ENCODE measurements around the gene IER2.
"Not testable (repeated sequence)": the region's sequence is repeated elsewhere in the genome, so short reads cannot be mapped to it uniquely, and the experiment has no call there.

IER2 gene

DNA sequence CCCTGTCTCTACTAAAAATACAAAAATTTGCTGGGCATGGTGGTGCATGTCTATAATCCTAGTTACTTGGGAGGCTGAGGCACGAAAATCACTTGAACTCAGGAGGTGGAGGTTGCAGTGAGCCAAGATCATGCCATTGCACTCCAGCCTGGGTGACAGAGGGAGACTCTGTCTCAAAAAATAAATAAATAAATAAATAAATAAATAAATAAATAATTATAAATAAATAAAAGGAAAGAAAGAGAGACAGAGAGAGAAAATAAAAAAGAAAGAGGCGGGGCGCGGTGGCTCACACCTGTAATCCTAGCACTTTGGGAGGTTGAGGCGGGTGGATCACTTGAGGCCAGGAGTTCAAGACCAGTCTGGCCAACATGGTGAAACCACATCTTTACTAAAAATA lies 27.4 kb downstream of the IER2 start:
- CTCF ChIA-PET: interaction anchor here (1.2 kb wide), 1 partner anchor 17 kb away, joined by 3 read pairs; no protein-coding TSS in a partner anchor
- DNase-seq, H3K27me3 Mint-ChIP-seq, H3K9me3 Mint-ChIP-seq, H3K4me3 Mint-ChIP-seq, H3K27ac Mint-ChIP-seq, H3K36me3 Mint-ChIP-seq: not testable (repeated sequence)
- H3K4me1 Mint-ChIP-seq: peaks cover 41% of the 10 kb centered on the region

DNA sequence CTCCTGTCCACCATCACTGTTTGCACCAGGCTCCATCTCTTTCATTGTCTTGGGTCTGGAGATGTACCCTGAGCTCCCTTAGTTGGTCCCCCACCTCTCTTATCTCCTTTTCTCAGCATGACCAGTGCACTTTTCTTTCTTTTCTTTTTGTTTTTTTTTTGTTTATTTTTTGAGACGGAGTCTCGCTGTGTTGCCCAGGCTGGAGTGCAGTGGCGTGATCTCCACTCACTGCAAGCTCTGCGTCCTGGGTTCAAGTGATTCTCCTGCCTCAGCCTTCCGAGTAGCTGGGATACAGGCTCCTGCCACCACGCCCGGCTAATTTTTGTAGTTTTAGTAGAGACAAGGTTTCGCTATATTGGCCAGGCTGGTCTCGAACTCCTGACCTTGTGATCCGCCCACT lies 28.1 kb downstream of the IER2 start:
- CTCF ChIA-PET: interaction anchor here (0.8 kb wide), 1 partner anchor 21 kb away, joined by 3 read pairs; no protein-coding TSS in a partner anchor
- H3K4me3 Mint-ChIP-seq, DNase-seq, H3K36me3 Mint-ChIP-seq, H3K9me3 Mint-ChIP-seq, H3K27me3 Mint-ChIP-seq: not testable (repeated sequence)
- H3K27ac Mint-ChIP-seq: peak overlapping the region; percentile 21
- H3K4me1 Mint-ChIP-seq: peaks cover 34% of the 10 kb centered on the region

DNA sequence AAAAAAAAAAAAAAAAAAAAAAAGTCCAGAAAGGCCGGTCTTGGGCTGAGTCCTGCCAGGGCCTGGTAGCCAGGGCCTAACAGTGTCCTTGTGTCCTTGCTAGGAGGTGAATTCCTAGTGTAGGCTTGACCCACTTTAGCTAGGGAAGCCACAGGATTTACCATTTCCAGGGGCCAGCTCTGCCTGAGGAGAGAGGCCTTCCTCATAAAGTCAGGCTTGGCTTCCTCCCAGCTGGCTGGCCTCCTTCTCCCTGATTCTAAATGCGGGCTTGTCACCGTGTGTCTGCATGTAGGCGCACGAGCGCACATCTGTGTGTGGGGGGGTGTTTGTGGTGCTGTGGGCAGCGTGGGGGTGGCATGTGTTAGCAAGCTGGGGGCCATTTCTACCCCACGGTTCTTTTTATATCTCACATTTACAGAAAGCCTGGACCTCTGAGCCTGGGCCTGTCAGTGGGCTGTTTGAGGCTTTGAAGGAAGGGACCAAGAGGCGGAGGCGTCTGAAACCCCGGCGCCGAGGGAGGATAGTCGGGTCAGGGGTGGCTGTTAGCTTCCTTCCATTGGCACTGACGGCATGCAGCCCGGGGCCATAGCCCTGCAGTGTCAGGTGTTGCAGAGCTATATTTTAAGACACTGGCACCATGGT lies 31.7 kb downstream of the IER2 start:
- H3K27ac Mint-ChIP-seq: peak overlapping the region; percentile 24
- peaks cover 39% of the 10 kb centered on the region for H3K4me1 Mint-ChIP-seq
- DNase-seq: no peak
- no peak overlapping the region for H3K4me3 Mint-ChIP-seq
- CTCF ChIA-PET: interaction anchor here (0.6 to 3.0 kb wide), 3 partner anchors 11 to 407 kb away, joined by 3 to 16 read pairs (median 3); no protein-coding TSS in a partner anchor
- peaks cover 1% of the 10 kb centered on the region for H3K36me3 Mint-ChIP-seq
- no peaks in the 10 kb centered on the region for H3K27me3 Mint-ChIP-seq
- H3K9me3 Mint-ChIP-seq: no peaks in the 10 kb centered on the region

DNA sequence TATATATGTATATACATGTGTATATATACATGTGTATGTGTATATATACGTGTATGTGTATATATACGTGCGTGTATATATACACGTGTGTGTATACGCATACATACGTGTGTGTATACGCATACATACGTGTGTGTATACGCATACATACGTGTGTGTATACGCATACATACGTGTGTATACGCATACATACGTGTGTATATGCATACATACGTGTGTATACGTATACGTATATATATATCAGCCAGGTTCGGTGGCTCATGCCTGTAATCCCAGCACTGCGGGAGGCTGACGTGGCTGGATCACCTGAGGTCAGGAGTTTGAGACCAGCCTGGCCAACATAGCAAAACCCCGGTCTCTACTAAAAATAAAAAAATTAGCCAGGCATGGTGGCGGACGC lies 34.7 kb downstream of the IER2 start:
- H3K4me3 Mint-ChIP-seq, H3K27me3 Mint-ChIP-seq, DNase-seq, H3K27ac Mint-ChIP-seq, H3K36me3 Mint-ChIP-seq, CTCF ChIA-PET, H3K9me3 Mint-ChIP-seq: not testable (repeated sequence)
- peaks cover 50% of the 10 kb centered on the region for H3K4me1 Mint-ChIP-seq

DNA sequence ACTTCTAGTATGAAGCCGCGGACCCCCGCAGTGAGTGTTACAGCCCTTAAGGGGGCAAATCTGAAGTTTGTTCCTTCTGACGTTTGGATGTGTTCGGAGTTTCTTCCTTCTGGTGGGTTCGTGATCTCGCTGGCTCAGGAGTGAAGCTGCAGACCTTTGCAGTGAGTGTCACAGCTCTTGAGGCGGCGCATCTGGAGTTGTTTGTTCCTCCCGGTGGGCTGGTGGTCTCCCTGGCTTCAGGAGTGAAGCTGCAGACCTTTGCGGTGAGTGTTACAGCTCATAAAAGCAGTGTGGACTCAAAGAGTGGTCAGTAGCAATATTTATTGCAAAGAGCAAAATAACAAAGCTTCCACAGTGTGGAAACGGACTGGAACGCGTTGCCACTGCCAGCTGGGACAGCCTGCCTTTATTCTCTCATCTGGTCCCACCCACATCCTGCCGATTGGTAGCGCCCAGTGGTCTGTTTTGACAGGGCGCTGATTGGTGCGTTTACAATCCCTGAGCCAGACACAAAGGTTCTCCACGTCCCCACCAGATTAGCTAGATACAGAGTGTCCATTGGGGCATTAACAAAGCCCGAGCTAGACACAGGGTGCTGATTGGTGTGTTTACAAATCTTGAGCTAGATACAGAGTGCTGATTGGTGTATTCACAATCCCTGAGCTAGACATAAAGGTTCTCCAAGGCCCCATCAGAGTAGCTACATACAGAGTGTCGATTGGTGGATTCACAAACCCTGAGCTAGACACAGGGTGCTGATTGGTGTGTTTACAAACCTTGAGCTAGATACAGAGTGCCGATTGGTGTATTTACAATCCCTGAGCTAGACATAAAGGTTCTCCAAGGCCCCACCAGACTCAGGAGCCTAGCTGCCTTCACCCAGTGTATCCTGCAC lies 35.8 kb downstream of the IER2 start:
- not testable (repeated sequence) for H3K27me3 Mint-ChIP-seq, H3K4me3 Mint-ChIP-seq, H3K36me3 Mint-ChIP-seq, H3K9me3 Mint-ChIP-seq, H3K27ac Mint-ChIP-seq, DNase-seq
- H3K4me1 Mint-ChIP-seq: peaks cover 42% of the 10 kb centered on the region
- CTCF ChIA-PET: interaction anchor here (1.3 kb wide), 1 partner anchor 9 kb away, joined by 7 read pairs; no protein-coding TSS in a partner anchor

DNA sequence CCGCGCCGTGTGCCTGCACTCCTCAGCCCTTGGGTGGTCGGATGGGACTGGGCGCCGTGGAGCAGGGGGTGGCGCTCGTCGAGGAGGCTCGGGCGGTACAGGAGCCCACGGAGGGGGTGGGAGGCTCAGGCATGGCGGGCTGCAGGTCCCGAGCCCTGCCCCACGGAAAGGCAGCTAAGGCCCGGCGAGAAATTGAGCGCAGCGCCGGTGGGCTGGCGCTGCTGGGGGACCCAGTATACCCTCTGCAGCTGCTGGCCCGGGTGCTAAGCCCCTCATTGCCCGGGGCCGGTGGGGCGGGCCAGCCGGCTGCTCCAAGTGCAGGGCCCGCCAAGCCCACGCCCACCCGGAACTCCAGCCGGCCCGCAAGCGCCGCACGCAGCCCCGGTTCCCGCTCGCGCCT lies 36.5 kb downstream of the IER2 start:
- not testable (repeated sequence) for DNase-seq, H3K27ac Mint-ChIP-seq, H3K4me3 Mint-ChIP-seq, H3K27me3 Mint-ChIP-seq, H3K9me3 Mint-ChIP-seq, H3K36me3 Mint-ChIP-seq
- H3K4me1 Mint-ChIP-seq: peaks cover 45% of the 10 kb centered on the region
- CTCF ChIA-PET: interaction anchor here (1.3 kb wide), 1 partner anchor 9 kb away, joined by 7 read pairs; no protein-coding TSS in a partner anchor

DNA sequence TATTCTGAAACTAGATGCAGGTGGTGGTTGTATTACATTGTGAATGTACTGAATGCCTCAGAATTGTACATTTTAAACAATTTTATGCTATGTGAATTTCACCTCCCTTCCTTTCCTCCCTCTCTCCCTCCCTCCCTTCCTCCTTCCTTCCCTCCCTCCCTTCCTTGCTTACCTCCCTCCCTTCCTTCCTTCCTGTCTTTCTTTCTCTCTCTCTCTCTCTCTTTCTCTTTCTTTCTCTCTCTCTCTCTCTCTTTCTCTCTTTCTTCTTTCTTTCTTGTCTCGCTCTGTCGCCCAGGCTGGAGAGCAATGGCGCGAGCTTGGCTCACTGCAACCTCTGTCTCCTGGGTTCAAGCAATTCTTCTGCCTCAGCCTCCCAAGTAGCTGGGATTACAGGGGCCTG lies 37.2 kb downstream of the IER2 start:
- CTCF ChIA-PET: no interaction called here
- H3K9me3 Mint-ChIP-seq: no peaks in the 10 kb centered on the region

DNA sequence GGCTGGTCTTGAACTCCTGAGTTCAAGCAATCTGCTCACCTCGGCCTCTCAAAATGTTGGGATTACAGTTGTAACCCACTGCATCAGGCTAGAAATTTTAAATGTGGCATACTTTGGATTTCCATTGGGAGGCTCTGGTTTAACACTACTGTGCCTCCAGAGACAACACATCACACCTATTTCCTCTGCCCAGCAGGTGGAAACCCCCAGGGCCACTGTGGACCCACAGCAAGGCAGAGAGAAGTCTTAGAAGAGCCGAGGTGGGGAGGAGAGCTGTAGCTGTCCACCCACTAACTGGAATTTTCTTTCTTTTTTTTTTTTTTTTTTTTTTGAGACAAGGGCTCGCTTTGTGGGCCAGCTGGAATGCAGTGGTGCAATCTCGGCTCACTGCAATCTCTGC lies 39.4 kb downstream of the IER2 start:
- Mint-ChIP-seq H3K4me3 (no peak overlapping the region), H3K4me1 (peaks cover 55% of the 10 kb centered on the region), H3K27ac (no peak overlapping the region), H3K27me3 (no peaks in the 10 kb centered on the region), H3K9me3 (no peaks in the 10 kb centered on the region), H3K36me3 (peaks cover 1% of the 10 kb centered on the region)
- CTCF ChIA-PET: no interaction called here
- no peak for DNase-seq

More for the DNA sequence above, 37.2 kb downstream of the IER2 start:
- Mint-ChIP-seq H3K27me3 (no peaks in the 10 kb centered on the region), H3K27ac (peak overlapping the region; percentile 34), H3K4me1 (peaks cover 42% of the 10 kb centered on the region), H3K4me3 (no peak overlapping the region), H3K36me3 (peaks cover 1% of the 10 kb centered on the region)
- DNase-seq: no peak

DNA sequence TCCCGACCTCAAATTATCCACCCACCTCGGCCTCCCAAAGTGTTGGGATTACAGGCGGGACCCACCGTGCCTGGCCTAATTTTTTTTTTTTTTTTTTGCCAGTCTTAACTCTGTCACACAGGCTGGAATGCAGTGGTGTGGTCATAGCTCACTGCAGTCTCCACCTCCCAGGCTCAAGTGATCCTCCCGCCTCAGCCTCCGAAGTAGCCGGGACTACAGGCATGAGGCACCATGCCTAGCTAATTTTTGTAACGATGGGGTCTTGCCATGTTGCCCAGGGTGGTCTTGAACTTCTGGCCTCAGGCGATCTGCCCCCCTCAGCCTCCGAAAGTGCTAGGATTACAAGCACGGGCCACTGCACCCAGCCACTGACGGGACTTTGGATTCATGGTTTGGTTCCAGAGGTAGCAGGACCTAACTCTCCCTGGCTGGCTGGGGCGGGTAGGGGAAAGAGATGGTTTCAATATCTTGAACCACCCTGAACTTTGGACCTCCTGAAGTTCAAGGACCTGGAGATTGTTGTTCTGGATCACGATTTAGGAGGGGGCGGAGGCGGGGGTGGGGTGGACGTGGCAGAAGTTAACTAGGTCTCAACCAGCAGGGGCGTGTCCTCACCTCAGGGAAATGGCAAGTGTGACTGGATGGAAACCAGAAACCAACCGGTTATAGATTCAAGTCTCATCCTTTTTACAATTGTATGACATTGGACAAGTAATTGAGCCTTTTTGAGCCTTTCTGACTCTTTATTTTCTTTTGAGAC lies 40.8 kb downstream of the IER2 start:
- Mint-ChIP-seq H3K36me3 (no peaks in the 10 kb centered on the region), H3K4me1 (peaks cover 62% of the 10 kb centered on the region), H3K4me3 (no peak overlapping the region), H3K27ac (no peak overlapping the region), H3K27me3 (no peaks in the 10 kb centered on the region), H3K9me3 (no peaks in the 10 kb centered on the region)
- no peak for DNase-seq
- CTCF ChIA-PET: no interaction called here

DNA sequence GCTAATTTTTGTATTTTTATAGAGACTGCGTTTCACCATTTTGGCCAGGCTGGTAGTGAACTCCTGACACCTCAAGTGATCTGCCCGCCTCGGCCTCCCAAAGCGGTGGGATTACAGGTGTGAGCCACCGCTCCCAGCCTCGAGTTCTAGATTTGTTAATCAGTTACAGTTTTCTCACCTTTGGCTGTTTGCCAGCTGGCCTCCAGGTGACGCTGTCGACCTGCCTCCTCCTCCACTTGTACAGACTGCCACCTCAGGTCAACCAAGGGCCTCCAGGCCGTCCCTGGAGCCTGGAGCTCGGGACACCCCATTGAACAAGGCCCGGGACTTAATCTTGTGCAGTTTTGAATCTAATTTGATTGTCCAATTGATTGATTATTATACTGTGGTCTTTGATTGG lies 45.5 kb downstream of the IER2 start:
- no peak overlapping the region for H3K27ac Mint-ChIP-seq
- peak; percentile 73 for DNase-seq
- H3K27me3 Mint-ChIP-seq: peaks cover 5% of the 10 kb centered on the region
- CTCF ChIA-PET: interaction anchor here (0.9 to 2.9 kb wide), 22 partner anchors 8 to 846 kb away, joined by 3 to 54 read pairs (median 6); no protein-coding TSS in a partner anchor
- H3K9me3 Mint-ChIP-seq: no peaks in the 10 kb centered on the region
- no peaks in the 10 kb centered on the region for H3K36me3 Mint-ChIP-seq
- H3K4me1 Mint-ChIP-seq: peaks cover 39% of the 10 kb centered on the region
- no peak overlapping the region for H3K4me3 Mint-ChIP-seq

DNA sequence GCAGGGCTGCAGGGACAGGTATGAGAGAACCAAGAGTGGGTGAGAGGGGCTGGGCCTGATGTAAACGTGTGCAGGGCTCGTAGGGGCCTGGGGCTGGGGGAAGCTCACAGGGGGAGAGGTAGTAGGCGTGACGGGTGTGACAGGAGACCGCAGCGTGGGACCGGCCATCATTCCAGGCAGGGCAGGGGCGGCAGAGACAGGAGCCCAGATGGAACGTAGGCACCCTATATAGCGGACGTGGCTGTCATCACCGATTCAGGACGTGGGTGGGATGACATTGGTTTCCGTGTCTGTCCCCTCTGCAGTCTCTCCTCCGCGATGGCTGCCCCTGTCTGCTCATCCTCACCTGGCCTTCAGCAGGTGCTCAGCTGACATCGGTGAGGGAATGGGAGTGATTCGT lies 48.4 kb downstream of the IER2 start:
- Mint-ChIP-seq H3K36me3 (no peaks in the 10 kb centered on the region), H3K27me3 (peaks cover 8% of the 10 kb centered on the region), H3K4me3 (no peak overlapping the region), H3K9me3 (no peaks in the 10 kb centered on the region), H3K4me1 (peaks cover 21% of the 10 kb centered on the region), H3K27ac (no peak overlapping the region)
- CTCF ChIA-PET: no interaction called here
- no peak for DNase-seq

DNA sequence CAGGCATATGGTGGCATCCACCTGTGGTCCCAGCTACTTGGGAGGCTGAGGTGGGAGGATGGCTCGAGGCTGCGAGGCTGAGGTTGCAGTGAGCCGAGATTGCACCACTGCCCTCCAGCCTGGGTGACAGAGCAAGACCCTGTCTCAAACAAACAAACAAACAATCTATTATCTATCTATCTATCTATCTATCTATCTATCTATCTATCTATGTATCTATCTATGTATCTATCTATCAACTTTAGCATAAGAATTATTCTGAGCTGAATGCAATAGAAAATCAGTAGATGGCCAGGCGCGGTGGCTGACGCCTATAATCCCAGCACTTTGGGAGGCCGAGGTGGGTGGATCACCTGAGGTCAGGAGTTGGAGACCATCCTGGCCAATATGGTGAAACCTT lies 51.9 kb downstream of the IER2 start:
- H3K4me3 Mint-ChIP-seq, DNase-seq, H3K36me3 Mint-ChIP-seq, H3K27ac Mint-ChIP-seq, H3K27me3 Mint-ChIP-seq, H3K9me3 Mint-ChIP-seq, H3K4me1 Mint-ChIP-seq: not testable (repeated sequence)
- CTCF ChIA-PET: interaction anchor here (1.0 kb wide), 1 partner anchor 226 kb away, joined by 3 read pairs; no protein-coding TSS in a partner anchor

Data from activated naive CD4-positive, alpha-beta T cell treated with anti-CD3 and anti-CD28 coated beads, Interleukin-2, amount 10 ng/mL, durations not matched to agents 7 days and 5 days (primary cell).